COLO668 (cell line): ENCODE results near the gene SH2B2.
"Not testable (repeated sequence)": the region's sequence is repeated elsewhere in the genome, so short reads cannot be mapped to it uniquely, and the experiment has no call there.

Source experiments
- DNase-seq: peaks from one replicate; lab custom pipeline; 2025; ENCODE audit not compliant: unreplicated experiment; lab: John Stamatoyannopoulos, UW

The SH2B2 gene

DNA sequence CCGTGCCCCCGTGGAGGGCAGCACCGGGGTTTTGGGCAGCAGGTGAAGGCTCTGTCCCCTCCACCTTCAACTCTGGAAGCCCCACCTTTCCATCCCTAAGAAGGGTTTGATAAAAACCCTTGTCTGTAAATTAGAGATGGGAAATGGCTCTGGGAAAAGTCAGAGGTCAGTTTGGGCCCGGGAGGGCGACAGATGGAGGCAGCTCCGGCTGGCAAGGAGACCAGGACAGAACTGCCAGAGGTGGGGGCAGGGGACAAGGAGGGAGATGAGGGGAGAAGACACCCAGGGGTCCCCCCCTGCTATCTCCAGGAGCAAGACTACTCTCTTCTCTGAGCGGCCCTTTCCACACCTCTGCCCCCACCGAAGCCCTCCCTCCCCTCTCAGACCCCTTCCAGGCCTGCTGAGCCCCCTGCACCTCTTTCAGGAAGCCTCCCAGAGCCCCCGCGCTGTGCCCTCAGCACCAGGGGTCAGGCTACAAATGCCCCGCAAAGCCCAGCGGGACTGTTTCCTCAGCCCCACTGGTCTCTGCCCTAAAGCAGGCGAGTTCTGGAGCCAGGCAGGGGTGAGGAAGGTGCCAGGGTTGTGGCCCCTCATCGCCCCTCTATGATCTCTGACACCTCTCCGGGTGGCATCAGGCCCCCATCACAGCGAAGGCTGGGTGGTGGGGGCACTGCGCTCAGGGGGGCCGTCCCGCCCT is 980 bp upstream of the SH2B2 start:
- DNase-seq: no peak

DNA sequence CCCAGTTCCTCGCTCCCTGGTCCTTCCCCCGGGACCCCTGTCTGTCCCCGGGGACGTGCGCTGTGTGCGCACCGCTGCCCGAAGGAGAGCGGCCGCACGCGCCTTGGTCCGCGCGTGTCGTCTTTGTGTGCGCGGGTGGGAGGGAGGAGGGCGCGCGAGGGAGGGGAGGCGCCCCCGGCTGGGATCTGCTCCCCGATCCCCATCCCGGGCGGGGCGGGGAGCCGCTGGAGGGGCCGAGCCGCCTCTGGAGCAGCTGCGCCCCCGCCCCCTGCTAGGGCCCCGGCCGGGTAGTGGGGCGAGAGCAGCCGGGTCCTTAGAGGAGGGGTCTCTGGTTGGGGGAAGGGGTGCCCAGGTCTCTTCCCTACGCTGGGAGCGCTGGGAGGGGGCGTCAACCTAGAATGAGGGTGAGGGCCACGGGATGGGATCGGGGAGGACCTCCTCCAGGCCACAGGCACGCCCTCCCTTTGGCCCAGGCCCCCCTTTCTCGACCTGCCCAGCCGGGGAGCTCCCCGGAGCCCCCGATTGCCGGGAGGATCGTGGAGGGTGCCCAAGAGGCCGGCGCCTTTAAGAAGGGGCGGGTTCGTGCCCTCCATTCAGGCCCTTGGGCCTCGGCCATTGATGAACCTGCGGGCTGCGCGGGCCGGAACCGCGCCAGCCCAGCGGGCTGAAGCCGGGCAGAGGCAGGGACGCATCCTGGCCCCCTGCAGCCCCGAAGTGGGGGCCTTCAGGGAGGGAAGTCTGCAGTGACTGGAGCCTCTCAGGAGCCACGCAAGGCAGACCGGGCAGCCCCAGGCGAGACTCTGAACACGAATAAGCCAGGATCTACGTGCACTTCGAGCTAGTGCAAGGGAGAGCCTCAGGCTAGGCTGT is 678 bp downstream of the SH2B2 start:
- DNase-seq: peak; percentile 16

DNA sequence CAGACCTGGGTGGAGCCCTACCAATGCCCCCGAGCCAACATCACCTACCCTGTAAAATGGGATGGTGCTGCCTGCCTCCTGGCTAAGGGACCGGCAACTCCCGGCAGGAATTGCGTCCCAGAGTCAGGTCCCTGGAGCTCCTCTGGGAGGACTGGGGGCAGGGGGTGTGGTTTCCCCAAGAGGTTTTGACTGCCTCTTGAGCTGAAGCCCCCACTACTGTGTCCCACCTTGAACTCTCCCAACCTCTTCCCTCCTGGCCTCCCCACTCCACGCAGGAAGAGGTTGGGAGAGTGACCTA is 1.3 kb downstream of the SH2B2 start:
- no peak for DNase-seq

GRCh38 chr7:102288285-102288930 is 1.7 kb downstream of the SH2B2 start:
- DNase-seq: no peak

- DNase-seq: no peak
Observed at GRCh38 chr7:102289057-102289456, 2.4 kb downstream of the SH2B2 start.

GRCh38 chr7:102291056-102291915 is 4.6 kb downstream of the SH2B2 start:
- DNase-seq: no peak

DNA sequence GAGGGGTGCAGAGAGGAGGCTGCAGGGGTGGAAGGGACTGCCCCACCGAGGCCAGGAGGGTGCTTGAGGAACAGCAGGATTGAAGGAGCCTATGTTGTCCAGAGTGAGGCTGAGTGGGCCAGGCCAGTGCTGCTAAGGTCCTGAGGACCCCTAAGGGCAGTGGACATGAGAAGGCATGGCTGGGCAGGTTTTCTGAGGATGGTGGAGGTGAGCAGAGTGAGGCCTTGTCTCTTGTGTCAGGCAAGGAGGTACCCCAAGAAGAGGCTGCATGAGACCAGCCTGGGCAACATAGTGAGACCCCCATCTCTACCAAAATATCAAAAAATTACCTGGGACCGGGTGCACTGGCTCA is 5.2 kb downstream of the SH2B2 start:
- no peak for DNase-seq

DNA sequence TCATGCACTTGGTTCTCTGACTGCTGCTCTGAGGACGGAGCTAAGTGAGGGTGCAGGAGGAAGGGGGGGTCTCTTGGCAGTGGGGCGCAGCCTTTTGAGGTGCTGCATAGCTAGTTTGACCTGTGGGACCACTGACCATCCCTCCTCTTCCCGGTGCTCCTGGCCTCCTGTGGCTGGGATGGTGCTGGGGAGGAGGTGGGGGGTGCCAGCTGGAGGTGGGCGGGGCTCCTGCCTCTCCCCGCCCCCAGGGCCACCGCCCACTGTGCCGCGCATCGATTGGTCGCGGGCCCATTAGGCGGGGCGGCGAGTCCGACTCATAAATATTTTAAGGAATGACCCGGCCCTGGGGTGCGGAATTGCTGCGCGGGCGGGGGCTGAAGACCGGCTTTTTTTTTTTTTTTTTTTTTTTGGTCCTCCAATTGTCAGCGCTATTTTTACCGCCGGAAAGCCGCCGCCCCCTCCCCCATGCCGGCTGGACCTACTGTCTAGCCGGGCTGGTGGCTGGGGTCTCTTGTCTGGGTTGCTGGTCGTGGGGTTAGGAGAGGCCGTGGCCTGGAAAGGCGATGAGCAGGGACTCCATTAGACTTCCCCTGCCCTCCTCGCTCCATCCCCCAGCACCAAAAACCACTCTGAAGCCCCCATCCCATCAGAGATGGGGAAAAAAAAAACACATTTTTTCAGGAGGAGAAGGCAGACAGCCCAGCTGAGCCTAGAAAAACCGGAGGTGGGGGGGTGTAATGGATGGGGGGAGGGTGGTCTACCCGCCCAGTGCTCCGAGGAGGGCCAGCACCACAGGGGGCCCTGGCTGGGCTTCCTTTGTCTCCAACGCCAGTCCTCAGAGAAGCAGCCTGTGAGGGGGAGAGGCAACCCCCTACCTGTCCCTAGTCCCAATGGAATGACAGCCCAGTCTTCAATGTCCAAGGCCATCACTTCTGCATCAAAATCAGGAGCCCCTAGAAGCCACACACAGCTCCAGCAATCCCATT is 6.4 kb downstream of the SH2B2 start:
- no peak for DNase-seq

DNA sequence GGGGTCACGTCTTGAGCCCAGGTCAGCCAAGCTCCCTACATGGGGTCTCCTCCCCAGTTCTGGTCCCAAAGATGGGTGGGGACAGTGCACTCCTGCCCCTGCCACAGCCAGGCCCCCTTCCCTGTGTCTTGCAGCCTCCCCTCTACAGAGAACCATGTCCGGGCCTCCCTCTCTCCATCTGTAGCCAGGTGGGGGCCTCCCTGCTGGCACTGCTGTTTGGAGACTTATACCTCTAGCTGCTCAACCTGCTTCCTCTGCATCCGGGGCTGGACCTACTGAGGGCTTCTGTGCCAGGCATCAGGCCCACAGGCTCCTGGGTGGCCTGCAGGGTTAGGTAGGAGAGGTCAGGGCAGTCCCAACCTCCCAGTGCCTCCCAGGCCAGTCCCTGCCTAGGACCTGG is 7.9 kb downstream of the SH2B2 start:
- no peak for DNase-seq

DNA sequence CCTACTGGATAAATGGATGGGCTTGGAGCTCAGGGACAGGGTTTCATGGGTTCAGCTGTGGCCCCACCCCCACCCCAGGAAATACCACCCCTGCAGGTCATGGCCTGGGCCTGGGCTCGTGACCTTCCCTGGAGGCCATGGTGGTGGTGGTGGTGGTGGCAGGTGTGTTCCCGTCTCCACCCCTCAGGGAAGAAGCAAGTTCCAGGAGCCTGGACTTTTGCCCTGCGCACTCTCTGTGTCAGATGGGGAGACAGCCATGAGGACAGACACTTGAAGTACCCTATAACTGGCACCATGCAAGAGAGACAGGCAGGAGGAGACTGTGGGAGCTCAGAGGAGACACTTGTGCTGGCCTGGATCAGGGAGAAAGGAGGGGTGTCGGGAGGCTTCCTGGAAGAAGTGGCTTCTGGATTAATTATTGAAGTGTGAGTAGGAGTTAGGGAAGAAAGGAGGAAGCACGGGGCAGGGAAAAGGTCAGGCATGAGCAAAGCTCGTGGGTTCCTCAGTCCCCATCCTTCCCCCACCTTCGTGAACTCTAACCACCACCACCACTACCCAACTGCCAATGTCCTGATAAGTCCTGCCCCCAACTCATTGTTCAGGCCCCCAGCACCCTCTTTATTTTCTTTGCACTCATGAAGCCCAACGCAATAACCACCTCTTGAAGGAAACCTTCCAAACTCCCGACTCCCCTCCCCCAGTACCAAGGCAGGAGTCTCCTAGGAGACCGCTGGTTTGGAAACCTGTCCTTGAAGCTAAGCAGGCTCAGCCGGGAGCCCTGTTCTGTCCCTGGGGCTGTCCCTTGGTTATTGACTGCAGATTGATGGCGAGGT is 8.9 kb downstream of the SH2B2 start:
- DNase-seq: no peak

DNA sequence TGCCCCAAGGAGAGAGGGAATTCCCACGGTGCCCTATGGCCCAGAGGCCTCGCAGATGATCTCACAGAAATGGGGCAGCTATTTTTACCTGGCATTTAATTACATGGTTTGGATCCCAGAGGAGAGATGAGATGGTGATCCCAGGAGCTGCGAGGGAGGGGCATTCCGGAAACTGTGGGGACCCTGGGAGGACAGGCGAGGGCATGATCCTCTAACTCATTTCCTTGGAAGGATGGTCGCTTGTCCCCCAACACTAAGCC is 9.4 kb downstream of the SH2B2 start:
- no peak for DNase-seq

DNA sequence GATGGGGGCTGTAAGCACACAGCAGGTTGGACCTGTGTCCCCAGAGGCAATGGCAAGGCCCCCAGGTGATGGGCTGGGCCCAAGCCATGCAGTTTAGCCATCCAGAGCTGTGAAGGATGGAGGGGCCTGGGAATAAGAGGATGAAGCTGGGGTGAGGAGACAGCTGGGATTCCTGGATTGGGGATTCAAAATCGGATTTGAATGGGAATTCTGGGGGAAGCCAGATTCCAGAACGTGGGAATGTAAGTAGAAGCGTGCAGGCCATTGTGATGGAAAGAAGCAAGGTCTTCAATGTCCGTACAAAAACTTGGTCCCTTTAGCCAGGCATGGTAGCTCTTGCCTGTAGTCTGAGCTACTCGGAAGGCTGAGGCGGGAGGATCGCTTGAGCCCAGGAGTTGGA is 9.8 kb downstream of the SH2B2 start:
- no peak for DNase-seq

DNA sequence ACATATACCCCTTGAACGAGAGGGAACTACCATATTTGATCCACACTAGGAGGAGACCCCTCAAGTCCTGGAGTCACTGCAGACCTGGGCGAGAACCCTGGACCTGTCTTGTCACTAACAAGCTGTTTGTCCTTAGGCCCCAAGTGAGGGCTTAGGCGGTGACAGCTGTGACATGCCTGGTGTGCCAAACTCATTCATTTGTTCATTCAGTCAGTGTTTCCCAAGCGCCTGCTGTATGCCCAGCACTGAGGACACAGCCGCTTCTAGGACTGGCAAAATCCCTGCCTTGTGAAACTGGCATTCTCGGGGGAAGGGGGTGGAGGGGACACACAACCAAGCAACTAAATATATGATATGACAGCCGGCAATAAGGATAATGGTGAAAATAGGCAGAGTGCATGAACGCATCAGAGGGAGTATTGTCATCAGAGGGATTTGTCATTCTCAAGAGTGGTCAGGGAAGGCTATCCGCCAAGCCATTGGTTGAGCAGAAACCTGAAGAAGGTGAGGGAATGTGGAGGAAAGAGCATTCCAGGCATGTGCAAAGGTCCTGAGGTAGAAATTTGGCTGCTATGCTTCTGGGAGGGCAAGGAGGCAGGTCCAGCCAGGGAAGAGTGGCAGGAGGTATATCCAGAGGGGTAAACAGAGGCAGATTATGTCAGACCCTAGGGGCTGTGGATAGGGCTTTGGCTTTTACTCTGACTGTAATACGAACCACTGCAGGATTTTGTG is 11.0 kb downstream of the SH2B2 start:
- no peak for DNase-seq

DNA sequence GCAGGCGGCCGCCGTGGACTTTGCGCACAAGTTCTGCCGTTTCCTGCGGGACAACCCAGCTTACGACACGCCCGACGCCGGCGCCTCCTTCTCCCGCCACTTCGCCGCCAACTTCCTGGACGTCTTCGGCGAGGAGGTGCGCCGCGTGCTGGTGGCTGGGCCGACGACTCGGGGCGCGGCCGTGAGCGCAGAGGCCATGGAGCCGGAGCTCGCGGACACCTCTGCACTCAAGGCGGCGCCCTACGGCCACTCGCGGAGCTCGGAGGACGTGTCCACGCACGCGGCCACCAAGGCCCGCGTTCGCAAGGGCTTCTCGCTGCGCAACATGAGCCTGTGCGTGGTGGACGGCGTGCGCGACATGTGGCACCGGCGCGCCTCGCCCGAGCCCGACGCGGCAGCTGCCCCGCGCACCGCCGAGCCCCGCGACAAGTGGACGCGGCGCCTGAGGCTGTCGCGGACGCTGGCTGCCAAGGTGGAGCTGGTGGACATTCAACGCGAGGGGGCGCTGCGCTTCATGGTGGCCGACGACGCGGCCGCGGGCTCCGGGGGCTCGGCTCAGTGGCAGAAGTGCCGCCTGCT is 14.1 kb downstream of the SH2B2 start:
- no peak for DNase-seq

- DNase-seq: not testable (repeated sequence)
Observed at GRCh38 chr7:102301367-102301766, 14.7 kb downstream of the SH2B2 start.

DNA sequence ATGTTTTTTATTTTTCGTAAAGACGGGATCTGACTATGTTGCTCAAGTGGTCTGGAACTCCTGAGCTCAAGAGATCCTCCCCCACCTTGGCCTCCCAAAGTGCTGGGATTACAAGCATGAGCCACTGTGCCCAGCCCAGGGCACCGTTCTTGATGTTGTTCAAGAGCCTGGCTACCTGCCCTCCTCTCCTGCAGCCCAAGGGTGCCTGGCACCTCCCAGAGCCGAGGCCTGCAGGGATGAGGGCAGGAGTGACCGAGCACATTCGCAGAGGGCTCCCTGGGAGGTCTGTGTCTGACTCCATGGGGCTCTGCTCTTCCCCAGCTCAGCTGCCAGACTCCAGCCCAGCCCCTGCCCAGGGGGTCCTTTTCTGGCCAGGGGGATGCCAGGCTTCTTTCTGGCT is 15.4 kb downstream of the SH2B2 start:
- no peak for DNase-seq

GRCh38 chr7:102303669-102304422 is 17.2 kb downstream of the SH2B2 start:
- peak; percentile 15 for DNase-seq

DNA sequence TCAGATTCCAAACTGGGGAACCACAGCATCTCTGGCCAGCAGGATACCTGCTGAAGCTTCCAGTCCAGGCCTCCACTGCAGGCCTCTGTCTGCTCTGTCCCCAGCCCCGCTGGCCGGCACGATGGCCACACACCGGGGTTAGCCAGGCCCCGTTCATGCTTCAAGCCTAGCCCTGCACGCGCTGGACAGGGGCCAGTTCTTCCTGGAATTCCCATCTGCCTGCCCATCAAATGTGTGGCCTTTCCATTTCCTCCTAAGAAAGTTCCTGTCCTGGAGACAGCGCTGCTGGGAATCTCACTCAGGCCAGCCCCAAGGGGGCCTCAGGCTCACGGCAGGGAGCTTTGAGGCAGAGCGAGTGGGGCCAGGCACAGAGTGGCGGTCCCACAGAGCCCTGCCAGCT is 18.0 kb downstream of the SH2B2 start:
- DNase-seq: no peak
